ENCODE results near the gene SIN3A. TPM values are rescaled to one million over a fixed set of nuclear protein-coding genes. Genes with fewer than 3 reads are reported as not detected.
"Not testable (repeated sequence)": the region's sequence is repeated elsewhere in the genome, so short reads cannot be mapped to it uniquely, and the experiment has no call there.

SIN3A gene
- total RNA-seq, 5 donors from 2014 or later (not counting 1 experiment from before 2014, with no cell fraction given) = 117 to 137 (median 136) TPM

- Histone ChIP-seq H3K27me3 (replicated peaks in 1 of 2; ENCODE audit: control insufficient read depth in 2 of 2, extremely low read depth in 1 of 2, insufficient read depth in 2 of 2, low read length in 1 of 2) (no peaks in the 10 kb centered on the region), H3K36me3 (ENCODE audit: control insufficient read depth in 2 of 2, extremely low read depth in 1 of 2, insufficient read depth in 1 of 2, low read length in 1 of 2) (peaks cover 0 to 4% of the 10 kb centered on the region in 2 donors), H3K27ac (ENCODE audit: low read length) (peak overlapping the region; percentile 88), H3K4me3 (ENCODE audit: control insufficient read depth in 1 of 2, extremely low read depth in 1 of 2, low read length in 1 of 2) (peak overlapping the region; percentile 78 to 93), H3K9me3 (no peaks in the 10 kb centered on the region), H3K4me1 (ENCODE audit: control insufficient read depth in 1 of 2, extremely low read depth in 1 of 2, insufficient read depth in 2 of 2, low read length in 2 of 2) (peaks cover 28 to 46% of the 10 kb centered on the region in 2 experiments)
- ATAC-seq (replicated peaks in 1 of 4) (peak; percentile 6 to 14 (median 9)), DNase-seq (peak; percentile 56 to 88 (median 74))
- WGBS (ENCODE audit: insufficient coverage) = 0% methylated on average over 11 of the region's 16 CpGs
- ChIA-PET POLR2A (interaction anchor here (0.5 to 2.5 kb wide), 6 partner anchors 15 to 188 kb away, joined by 3 to 11 read pairs (median 4); partner anchors contain the start of genes IMP3 (in 2 of the 2) and PTPN9 (in 1 of the 2)), CTCF (interaction anchor here (0.6 to 2.4 kb wide), 6 partner anchors 56 to 551 kb away, joined by 3 to 18 read pairs (median 4); partner anchors contain the start of genes IMP3 (in 1 of the 2) and MAN2C1 (in 1 of the 2))
- Mint-ChIP-seq H3K27ac (peak overlapping the region; percentile 98 to 99), H3K4me3 (peak overlapping the region; percentile 94 to 100 (median 95)), H3K4me1 (peaks cover 52 to 54% (median 53%) of the 10 kb centered on the region in 3 donors), H3K27me3 (no peaks in the 10 kb centered on the region), H3K36me3 (peaks cover 3% of the 10 kb centered on the region), H3K9me3 (no peaks in the 10 kb centered on the region)
These were observed 924 bp upstream of the SIN3A start for GRCh38 chr15:75452364-75452864.

GRCh38 chr15:75451202-75451673 lies 252 bp downstream of the SIN3A start:
- Mint-ChIP-seq H3K27me3 (no peaks in the 10 kb centered on the region), H3K4me1 (peaks cover 60 to 62% (median 61%) of the 10 kb centered on the region in 3 donors), H3K27ac (peak overlapping the region; percentile 98 to 99), H3K36me3 (peaks cover 9% of the 10 kb centered on the region), H3K9me3 (no peaks in the 10 kb centered on the region), H3K4me3 (peak overlapping the region; percentile 94 to 100 (median 95))
- CTCF ChIA-PET = interaction anchor here (0.6 to 2.4 kb wide), 9 partner anchors 10 to 1974 kb away, joined by 3 to 18 read pairs (median 4); partner anchors contain the start of genes IMP3 (in 1 of the 2) and MAN2C1 (in 1 of the 2)
- ATAC-seq (replicated peaks in 1 of 4) (peak in 1 of 4 experiments; percentile 7), DNase-seq (no peak)
- no peaks in the 10 kb centered on the region for H3K9me3 ChIP-seq
- peak overlapping the region; percentile 95 for H3K27ac ChIP-seq (ENCODE audit: low read length)
- peaks cover 0 to 4% of the 10 kb centered on the region in 2 donors for H3K36me3 ChIP-seq (ENCODE audit: control insufficient read depth in 2 of 2, extremely low read depth in 1 of 2, insufficient read depth in 1 of 2, low read length in 1 of 2)
- no peaks in the 10 kb centered on the region for H3K27me3 ChIP-seq (replicated peaks in 1 of 2; ENCODE audit: control insufficient read depth in 2 of 2, extremely low read depth in 1 of 2, insufficient read depth in 2 of 2, low read length in 1 of 2)
- 0% methylated on average over 12 of the region's 45 CpGs for WGBS (ENCODE audit: insufficient coverage)
- POLR2A ChIA-PET = interaction anchor here (0.6 to 1.5 kb wide), 11 partner anchors 15 to 608 kb away, joined by 3 to 13 read pairs (median 5); partner anchors contain the start of genes IMP3 (in 1 of the 2) and ULK3 (in 1 of the 2)
- H3K4me1 ChIP-seq (ENCODE audit: control insufficient read depth in 1 of 2, extremely low read depth in 1 of 2, insufficient read depth in 2 of 2, low read length in 2 of 2) = peaks cover 39 to 50% of the 10 kb centered on the region in 2 experiments
- H3K4me3 ChIP-seq (ENCODE audit: control insufficient read depth in 1 of 2, extremely low read depth in 1 of 2, low read length in 1 of 2) = peak overlapping the region; percentile 66 to 78

DNA sequence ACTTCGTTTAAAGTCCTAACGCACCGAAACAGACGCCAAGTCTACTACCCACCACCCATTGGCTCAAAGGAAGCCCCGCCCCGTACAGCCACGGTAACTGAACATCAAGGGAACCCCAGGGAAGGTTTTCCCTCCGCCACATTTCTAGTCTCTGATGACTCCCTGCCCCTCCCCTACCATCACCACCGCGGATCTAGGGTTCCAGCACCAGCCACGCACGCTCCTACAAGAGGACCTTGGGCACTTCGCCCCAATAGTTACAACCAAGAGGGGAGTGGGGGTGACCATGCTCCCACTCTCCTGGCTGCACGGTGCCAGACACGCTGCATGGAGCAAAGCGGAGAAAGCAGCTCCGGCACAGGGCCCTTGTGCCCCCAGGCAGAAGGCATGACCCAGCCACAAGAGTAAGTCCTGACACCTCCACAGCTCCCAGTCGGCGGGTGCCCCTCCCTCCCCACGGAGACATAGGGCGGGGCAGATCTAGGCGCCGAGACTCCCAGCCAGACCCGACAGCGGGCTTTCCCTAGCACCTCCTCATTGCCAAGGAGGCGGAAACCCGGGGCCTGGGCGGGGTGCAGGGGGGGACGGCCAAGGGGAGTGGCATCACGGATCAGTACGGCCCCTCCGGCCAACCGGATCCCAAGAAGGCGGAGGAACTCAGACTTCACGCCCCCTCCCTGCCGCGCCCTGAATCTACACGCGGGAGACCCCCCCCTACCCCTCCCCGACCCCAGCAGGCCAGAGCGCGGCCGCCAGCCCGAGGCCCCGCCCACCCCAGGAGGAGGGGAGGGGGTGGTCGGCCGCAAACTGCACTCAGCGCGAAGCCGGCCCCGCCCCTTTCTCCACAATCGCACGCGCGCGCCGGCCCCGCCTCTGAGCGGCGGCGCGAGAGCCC lies 936 bp downstream of the SIN3A start:
- Histone ChIP-seq H3K4me3 (ENCODE audit: control insufficient read depth in 1 of 2, extremely low read depth in 1 of 2, low read length in 1 of 2) (peak overlapping the region; percentile 78 to 95), H3K9me3 (no peaks in the 10 kb centered on the region), H3K4me1 (ENCODE audit: control insufficient read depth in 1 of 2, extremely low read depth in 1 of 2, insufficient read depth in 2 of 2, low read length in 2 of 2) (peaks cover 45 to 52% of the 10 kb centered on the region in 2 experiments), H3K27me3 (replicated peaks in 1 of 2; ENCODE audit: control insufficient read depth in 2 of 2, extremely low read depth in 1 of 2, insufficient read depth in 2 of 2, low read length in 1 of 2) (no peaks in the 10 kb centered on the region), H3K36me3 (ENCODE audit: control insufficient read depth in 2 of 2, extremely low read depth in 1 of 2, insufficient read depth in 1 of 2, low read length in 1 of 2) (peaks cover 0 to 4% of the 10 kb centered on the region in 2 donors), H3K27ac (ENCODE audit: low read length) (peak overlapping the region; percentile 53)
- WGBS (ENCODE audit: insufficient coverage) = 0% methylated on average over 10 of the region's 62 CpGs
- H3K36me3 Mint-ChIP-seq = peaks cover 9% of the 10 kb centered on the region
- CTCF ChIA-PET = interaction anchor here (0.6 to 2.4 kb wide), 5 partner anchors 15 to 190 kb away, joined by 3 to 18 read pairs (median 7); partner anchors contain the start of genes IMP3 (in 1 of the 2) and MAN2C1 (in 1 of the 2)
- peak; percentile 28 to 39 (median 30) for ATAC-seq (replicated peaks in 1 of 4)
- peak overlapping the region; percentile 94 to 100 (median 95) for H3K4me3 Mint-ChIP-seq
- no peaks in the 10 kb centered on the region for H3K27me3 Mint-ChIP-seq
- H3K27ac Mint-ChIP-seq = peak overlapping the region; percentile 89
- POLR2A ChIA-PET = interaction anchor here (0.6 to 1.3 kb wide), 4 partner anchors 29 to 189 kb away, joined by 3 to 9 read pairs (median 6); no protein-coding TSS in a partner anchor
- H3K9me3 Mint-ChIP-seq = no peaks in the 10 kb centered on the region
- H3K4me1 Mint-ChIP-seq = peaks cover 64 to 65% (median 65%) of the 10 kb centered on the region in 3 donors
- DNase-seq = peak; percentile 89 to 97 (median 92)

DNA sequence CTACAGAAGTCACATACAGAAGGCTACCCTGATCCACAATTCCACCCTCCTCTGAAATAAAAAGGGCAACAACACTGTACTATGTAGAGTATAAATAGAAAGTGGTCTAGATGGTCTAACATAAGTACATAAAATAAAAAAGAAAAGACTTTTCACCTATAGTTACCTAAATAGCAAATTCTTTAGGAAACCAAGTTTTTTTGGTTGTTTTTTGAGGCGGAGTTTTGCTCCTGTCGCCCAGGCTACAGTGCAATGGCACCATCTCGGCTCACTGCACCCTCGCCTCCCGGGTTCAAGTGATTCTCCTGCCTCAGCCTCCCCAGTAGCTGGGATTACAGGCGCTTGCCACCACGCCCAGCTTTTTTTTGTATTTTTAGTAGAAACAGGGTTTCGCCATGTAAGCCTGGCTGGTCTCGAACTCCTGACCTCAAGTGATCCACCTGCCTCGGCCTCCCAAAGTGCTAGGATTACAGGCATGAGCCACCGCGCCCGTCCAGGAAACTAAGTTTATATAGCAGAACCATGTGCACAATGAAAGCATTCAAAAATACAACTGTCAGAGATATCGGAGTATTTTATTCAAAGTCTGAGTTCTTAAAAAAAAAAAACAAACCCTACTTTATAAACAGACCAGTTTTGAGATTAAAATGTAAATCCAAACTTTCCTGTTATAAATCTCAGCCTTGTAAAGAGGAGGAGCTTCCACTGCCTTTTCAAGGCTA lies 1.7 kb downstream of the SIN3A start:
- H3K4me3 ChIP-seq (ENCODE audit: control insufficient read depth in 1 of 2, extremely low read depth in 1 of 2, low read length in 1 of 2) = peak overlapping the region; percentile 78 to 95
- peak overlapping the region; percentile 53 for H3K27ac ChIP-seq (ENCODE audit: low read length)
- H3K36me3 Mint-ChIP-seq = peaks cover 9% of the 10 kb centered on the region
- no peaks in the 10 kb centered on the region for H3K9me3 ChIP-seq
- H3K4me1 Mint-ChIP-seq = peaks cover 65 to 66% (median 65%) of the 10 kb centered on the region in 3 donors
- DNase-seq (peak in 1 of 35 experiments; percentile 2), ATAC-seq (replicated peaks in 1 of 4) (no peak)
- H3K27me3 ChIP-seq (replicated peaks in 1 of 2; ENCODE audit: control insufficient read depth in 2 of 2, extremely low read depth in 1 of 2, insufficient read depth in 2 of 2, low read length in 1 of 2) = no peaks in the 10 kb centered on the region
- WGBS (ENCODE audit: insufficient coverage) = 70% methylated on average over 6 of the region's 14 CpGs
- peak overlapping the region; percentile 89 for H3K27ac Mint-ChIP-seq
- H3K4me1 ChIP-seq (ENCODE audit: control insufficient read depth in 1 of 2, extremely low read depth in 1 of 2, insufficient read depth in 2 of 2, low read length in 2 of 2) = peaks cover 50 to 60% of the 10 kb centered on the region in 2 experiments
- ChIA-PET CTCF (no interaction called here), POLR2A (no interaction called here)
- peaks cover 0 to 4% of the 10 kb centered on the region in 2 donors for H3K36me3 ChIP-seq (ENCODE audit: control insufficient read depth in 2 of 2, extremely low read depth in 1 of 2, insufficient read depth in 1 of 2, low read length in 1 of 2)
- no peaks in the 10 kb centered on the region for H3K9me3 Mint-ChIP-seq
- no peaks in the 10 kb centered on the region for H3K27me3 Mint-ChIP-seq
- H3K4me3 Mint-ChIP-seq = peak overlapping the region; percentile 91 to 100 (median 94)

DNA sequence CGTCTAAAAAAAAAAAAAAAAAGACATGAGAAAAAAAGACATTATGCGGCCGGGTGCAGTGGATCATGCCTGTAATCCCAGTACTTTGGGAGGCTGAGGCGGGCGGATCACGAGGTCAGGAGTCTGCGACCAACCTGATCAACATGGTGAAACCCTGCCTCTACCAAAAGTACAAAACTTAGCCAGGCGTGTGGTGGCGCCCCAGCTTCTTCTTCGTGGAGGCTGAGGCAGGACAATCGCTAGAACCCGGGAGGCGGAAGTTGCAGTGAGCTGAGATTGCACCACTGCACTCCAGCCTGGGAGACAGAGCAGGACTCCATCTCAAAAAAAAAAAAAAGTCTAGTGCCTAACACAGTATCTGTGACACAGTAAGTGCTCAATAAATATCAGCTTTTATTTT lies 3.3 kb downstream of the SIN3A start:
- H3K9me3 ChIP-seq; H3K27ac ChIP-seq (ENCODE audit: low read length); H3K27me3 ChIP-seq (replicated peaks in 1 of 2; ENCODE audit: control insufficient read depth in 2 of 2, extremely low read depth in 1 of 2, insufficient read depth in 2 of 2, low read length in 1 of 2); H3K27me3 Mint-ChIP-seq; H3K9me3 Mint-ChIP-seq; H3K4me3 ChIP-seq (ENCODE audit: control insufficient read depth in 1 of 2, extremely low read depth in 1 of 2, low read length in 1 of 2); H3K36me3 ChIP-seq (ENCODE audit: control insufficient read depth in 2 of 2, extremely low read depth in 1 of 2, insufficient read depth in 1 of 2, low read length in 1 of 2); CTCF ChIA-PET; ATAC-seq (replicated peaks in 1 of 4); DNase-seq; H3K27ac Mint-ChIP-seq: not testable (repeated sequence)
- 80% methylated on average over 2 of the region's 13 CpGs for WGBS (ENCODE audit: insufficient coverage)
- Mint-ChIP-seq H3K36me3 (peaks cover 12% of the 10 kb centered on the region), H3K4me3 (peak overlapping the region in 1 of 3 donors; percentile 36), H3K4me1 (peaks cover 64 to 75% (median 74%) of the 10 kb centered on the region in 3 donors)
- POLR2A ChIA-PET = interaction anchor here in 1 of 2 donors (0.7 kb wide), 1 partner anchor 1045 kb away, joined by 3 read pairs; no protein-coding TSS in a partner anchor
- peaks cover 51 to 67% of the 10 kb centered on the region in 2 experiments for H3K4me1 ChIP-seq (ENCODE audit: control insufficient read depth in 1 of 2, extremely low read depth in 1 of 2, insufficient read depth in 2 of 2, low read length in 2 of 2)

Data from T-cell (primary cell).